Measurements from ENCODE around the gene CDH7.

GRCh38 chr18:65788373-65788772, 37.6 kb downstream of the CDH7 start:
- TF ChIP-seq, protein P1, sequence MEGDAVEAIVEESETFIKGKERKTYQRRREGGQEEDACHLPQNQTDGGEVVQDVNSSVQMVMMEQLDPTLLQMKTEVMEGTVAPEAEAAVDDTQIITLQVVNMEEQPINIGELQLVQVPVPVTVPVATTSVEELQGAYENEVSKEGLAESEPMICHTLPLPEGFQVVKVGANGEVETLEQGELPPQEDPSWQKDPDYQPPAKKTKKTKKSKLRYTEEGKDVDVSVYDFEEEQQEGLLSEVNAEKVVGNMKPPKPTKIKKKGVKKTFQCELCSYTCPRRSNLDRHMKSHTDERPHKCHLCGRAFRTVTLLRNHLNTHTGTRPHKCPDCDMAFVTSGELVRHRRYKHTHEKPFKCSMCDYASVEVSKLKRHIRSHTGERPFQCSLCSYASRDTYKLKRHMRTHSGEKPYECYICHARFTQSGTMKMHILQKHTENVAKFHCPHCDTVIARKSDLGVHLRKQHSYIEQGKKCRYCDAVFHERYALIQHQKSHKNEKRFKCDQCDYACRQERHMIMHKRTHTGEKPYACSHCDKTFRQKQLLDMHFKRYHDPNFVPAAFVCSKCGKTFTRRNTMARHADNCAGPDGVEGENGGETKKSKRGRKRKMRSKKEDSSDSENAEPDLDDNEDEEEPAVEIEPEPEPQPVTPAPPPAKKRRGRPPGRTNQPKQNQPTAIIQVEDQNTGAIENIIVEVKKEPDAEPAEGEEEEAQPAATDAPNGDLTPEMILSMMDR (IDR thresholded peaks at IDR 0.05): peak; percentile 20; the same call in 1 of the 2 replicates
- TF ChIP-seq REST (IDR thresholded peaks at IDR 0.05; ENCODE audit: insufficient read depth in 1 of 2, low read depth in 2 of 2, low read length in 1 of 2) (no peak), TCF7L2 (IDR thresholded peaks at IDR 0.05; ENCODE audit: low read depth, low read length) (no peak), POLR2AphosphoS5 (IDR thresholded peaks at IDR 0.05; ENCODE audit: low read depth, low read length) (no peak)
